Endothelial cell of umbilical vein (primary cell): Measurements from ENCODE around the gene CAMK2D. TPM values are rescaled to one million over a fixed set of nuclear protein-coding genes. Genes with fewer than 3 reads are reported as not detected.

Experiments
- BruUV-seq: library from RNA; stranded (reverse); fragments of 400-500 nt; replicated peaks from 2 replicates; lab custom pipeline; 2021; lab: Mats Ljungman, UMichigan
- CTCF ChIA-PET: fragments of 300-600, 350-600 bp; sonication (Branson Sonifier 250); formaldehyde crosslinking; loops from one replicate; lab custom pipeline; 2021; ENCODE audit warnings: antibody characterized with exemption, inconsistent platforms; lab: Charles Lee
- POLR2A ChIA-PET: fragments of 300-600, 350-600 bp; sonication (Branson Sonifier 250); formaldehyde crosslinking; loops from one replicate; lab custom pipeline; 2021; ENCODE audit warnings: antibody characterized with exemption, inconsistent platforms; lab: Charles Lee
- DNase-seq: peaks from one replicate; pipeline ENCODE4 v3.0.0-alpha.2; 2011; ENCODE audit warnings: low read depth, low spot score
- FAIRE-seq: peaks from 2 replicates; lab custom pipeline; 2011; peaks lifted over from hg19 to GRCh38; lab: Jason Lieb, UNC
- H2AFZ ChIP-seq: 2 replicates; pipeline ENCODE4 v1.6.0; 2012; ENCODE audit warnings: low read depth, low read length, control low read depth, inconsistent platforms
- H3K27ac ChIP-seq: 2 replicates; pipeline ENCODE4 v1.5.1; 2011; ENCODE audit warnings: low read depth, mild to moderate bottlenecking, control low read depth, low read length, moderate library complexity; ENCODE audit not compliant: insufficient read depth
- H3K27me3 ChIP-seq, 2 experiments: 2 replicates each; pipeline versions ENCODE4 v1.6.0 to v1.6.1; 2011; ENCODE audit warnings: low read length in 2 of 2, mixed read lengths in 1 of 2; ENCODE audit not compliant: control insufficient read depth in 2 of 2, insufficient read depth in 2 of 2
- H3K36me3 ChIP-seq, 2 experiments: 2 replicates in 1 of 2; 3 replicates in 1 of 2; pipeline ENCODE4 v1.5.1; 2011; ENCODE audit warnings: low read length in 2 of 2, mild to moderate bottlenecking in 1 of 2, moderate library complexity in 1 of 2; ENCODE audit not compliant: control insufficient read depth in 2 of 2, insufficient read depth in 2 of 2; ENCODE audit errors: extremely low read depth in 1 of 2
- H3K4me1 ChIP-seq: 3 replicates; pipeline ENCODE4 v1.5.1; 2011; ENCODE audit warnings: mild to moderate bottlenecking, low read length; ENCODE audit not compliant: control insufficient read depth, insufficient read depth; ENCODE audit errors: extremely low read depth
- H3K4me2 ChIP-seq: 2 replicates; pipeline ENCODE4 v1.6.1; 2011; ENCODE audit warnings: low read length, control low read depth, mixed read lengths; ENCODE audit not compliant: insufficient read depth
- H3K4me3 ChIP-seq, 3 experiments: fragments of 200-600 bp in 1 of 3; sonication (generic), shearing (Covaris generic) in 1 of 3; replicated peaks in 1 of 3; 2 replicates each; pipeline ENCODE4 v1.5.1; 2011 to 2016; ENCODE audit warnings: control low read depth in 3 of 3, low read length in 3 of 3, mild to moderate bottlenecking in 2 of 3, inconsistent platforms in 1 of 3, low read depth in 1 of 3, moderate library complexity in 1 of 3; ENCODE audit not compliant: insufficient read depth in 1 of 3
- H3K79me2 ChIP-seq: 2 replicates; pipeline ENCODE4 v1.6.0; 2012; ENCODE audit warnings: low read length, inconsistent platforms; ENCODE audit not compliant: control insufficient read depth, insufficient read depth
- H3K9ac ChIP-seq: replicated peaks from 2 replicates; pipeline ENCODE3; 2011; ENCODE audit warnings: low read length, control low read depth; ENCODE audit not compliant: insufficient read depth; ENCODE audit errors: extremely low read depth
- H3K9me1 ChIP-seq: replicated peaks from 3 replicates; pipeline ENCODE4 v1.6.0; 2011; ENCODE audit warnings: mild to moderate bottlenecking, low read length; ENCODE audit not compliant: control insufficient read depth, insufficient read depth; ENCODE audit errors: extremely low read depth
- H3K9me3 ChIP-seq: replicated peaks from 2 replicates; pipeline ENCODE4 v1.5.1; 2012; ENCODE audit warnings: low read length, inconsistent platforms; ENCODE audit not compliant: control insufficient read depth, insufficient read depth
- H4K20me1 ChIP-seq: replicated peaks from 2 replicates; pipeline ENCODE3; 2011; ENCODE audit warnings: mild to moderate bottlenecking, low read length; ENCODE audit not compliant: control insufficient read depth, insufficient read depth; ENCODE audit errors: extremely low read depth
- FOS ChIP-seq: IDR thresholded peaks from 2 replicates; pipeline ENCODE4 v1.6.1; 2011; ENCODE audit warnings: mild to moderate bottlenecking, low read length, moderate library complexity, borderline replicate concordance; ENCODE audit not compliant: insufficient read depth
- GATA2 ChIP-seq: IDR thresholded peaks from 2 replicates; pipeline ENCODE4 v1.7.0; 2011; ENCODE audit warnings: low read depth, mild to moderate bottlenecking, moderate library complexity, mixed read lengths, low read length; ENCODE audit not compliant: insufficient read length, insufficient read depth
- JUN ChIP-seq: IDR thresholded peaks from 2 replicates; pipeline ENCODE4 v1.6.1; 2011; ENCODE audit warnings: borderline replicate concordance, low read depth; ENCODE audit not compliant: insufficient read length, insufficient read depth
- MYC ChIP-seq: IDR thresholded peaks from one replicate; pipeline ENCODE4 v1.6.1; 2011; ENCODE audit warnings: mild to moderate bottlenecking, low read depth, low read length
- POLR2AphosphoS5 ChIP-seq: IDR thresholded peaks from 2 replicates; pipeline ENCODE4 v1.6.1; 2012; ENCODE audit warnings: low read depth, mild to moderate bottlenecking, control low read depth, low read length, moderate library complexity; ENCODE audit not compliant: insufficient read depth
- dilution Hi-C: fragments of 300-500 bp; cut with MboI; formaldehyde crosslinking; loops from one replicate; pipeline ENCODE4 v1.15.0; 2019; ENCODE audit warnings: low sequenced_read_pairs; ENCODE audit not compliant: extremely low pct_ligation_motif_present
- intact Hi-C: fragments of 100-400 bp; cut with micrococcal nuclease; formaldehyde crosslinking; loops from one replicate; pipeline ENCODE4 v1.10.0; 2022
- polyA plus RNA-seq, 4 experiments: library from polyadenylated mRNA; depleted of rRNA in 3 of 4; stranded (reverse) in 3 of 4; unstranded in 1 of 4; fragments of >200 nt; gene quantifications; 2 replicates each; pipeline versions ENCODE4 v1.2.1 to v1.2.3, GENCODE V29; 2011 to 2012; ENCODE audit warnings: missing spikeins in 1 of 4
- total RNA-seq: library from RNA; stranded (reverse); gene quantifications from 2 replicates; pipeline ENCODE4 v1.2.3, GENCODE V29; 2021
- TF ChIP-seq, protein P1 (sequence below): IDR thresholded peaks from 2 replicates; pipeline ENCODE4 v1.6.1; 2011; ENCODE audit not compliant: insufficient read depth, insufficient read length
- TF ChIP-seq, protein P2 (sequence below), 2 donors: IDR thresholded peaks; 1 replicate in 1 of 2; 2 replicates in 1 of 2; pipeline ENCODE4 v1.5.1; 2011; ENCODE audit warnings: low read length in 2 of 2, mild to moderate bottlenecking in 2 of 2, moderate library complexity in 2 of 2, control low read depth in 1 of 2, inconsistent platforms in 1 of 2, low read depth in 1 of 2; ENCODE audit not compliant: insufficient read depth in 1 of 2; ENCODE audit errors: extremely low read depth in 1 of 2

CAMK2D gene
- total and polyA plus RNA-seq, 2 donors (not counting 3 experiments of a cell fraction or from before 2014, with no cell fraction given): 10.4 to 30.7 TPM

DNA sequence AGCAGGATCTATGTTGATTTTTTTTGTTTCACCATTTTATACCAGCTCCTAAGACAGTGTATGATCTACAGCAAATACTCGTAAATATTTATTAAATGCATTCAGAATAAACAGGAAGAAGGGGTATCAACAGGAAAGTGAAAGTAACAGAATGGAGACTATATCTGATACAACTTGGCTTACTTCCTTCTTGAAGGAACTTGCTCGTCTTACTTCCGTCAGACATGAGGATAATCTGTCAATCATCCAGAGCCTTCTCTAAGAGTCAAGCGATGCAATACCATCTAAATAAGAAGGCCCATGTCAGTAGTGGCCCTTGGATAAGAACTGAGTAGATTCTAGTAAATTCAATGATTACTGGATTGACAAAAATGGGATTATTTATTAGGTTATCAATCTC lies 84.2 kb downstream of the CAMK2D start:
- Histone ChIP-seq H3K27ac (no peak overlapping the region), H3K9ac (no peak overlapping the region), H3K9me3 (no peaks in the 10 kb centered on the region), H3K79me2 (no peaks in the 10 kb centered on the region), H3K9me1 (no peaks in the 10 kb centered on the region), H3K36me3 (no peaks in the 10 kb centered on the region), H3K27me3 (no peaks in the 10 kb centered on the region), H3K4me1 (no peaks in the 10 kb centered on the region), H2AFZ (no peak overlapping the region), H3K4me2 (no peak overlapping the region), H3K4me3 (no peak overlapping the region), H4K20me1 (no peaks in the 10 kb centered on the region)
- CTCF ChIA-PET: interaction anchor here (0.7 kb wide), 1 partner anchor 39 kb away, joined by 3 read pairs; no protein-coding TSS in a partner anchor
- intact Hi-C loops (no loop called here), dilution Hi-C loops (no loop called here)
- DNase-seq (no peak), FAIRE-seq (no peak)
- POLR2A ChIA-PET: no interaction called here
- TF ChIP-seq MYC (no peak), POLR2AphosphoS5 (no peak), GATA2 (no peak), FOS (no peak), JUN (no peak)
- TF ChIP-seq, protein P1, sequence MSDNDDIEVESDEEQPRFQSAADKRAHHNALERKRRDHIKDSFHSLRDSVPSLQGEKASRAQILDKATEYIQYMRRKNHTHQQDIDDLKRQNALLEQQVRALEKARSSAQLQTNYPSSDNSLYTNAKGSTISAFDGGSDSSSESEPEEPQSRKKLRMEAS: no peak
- TF ChIP-seq, protein P2, sequence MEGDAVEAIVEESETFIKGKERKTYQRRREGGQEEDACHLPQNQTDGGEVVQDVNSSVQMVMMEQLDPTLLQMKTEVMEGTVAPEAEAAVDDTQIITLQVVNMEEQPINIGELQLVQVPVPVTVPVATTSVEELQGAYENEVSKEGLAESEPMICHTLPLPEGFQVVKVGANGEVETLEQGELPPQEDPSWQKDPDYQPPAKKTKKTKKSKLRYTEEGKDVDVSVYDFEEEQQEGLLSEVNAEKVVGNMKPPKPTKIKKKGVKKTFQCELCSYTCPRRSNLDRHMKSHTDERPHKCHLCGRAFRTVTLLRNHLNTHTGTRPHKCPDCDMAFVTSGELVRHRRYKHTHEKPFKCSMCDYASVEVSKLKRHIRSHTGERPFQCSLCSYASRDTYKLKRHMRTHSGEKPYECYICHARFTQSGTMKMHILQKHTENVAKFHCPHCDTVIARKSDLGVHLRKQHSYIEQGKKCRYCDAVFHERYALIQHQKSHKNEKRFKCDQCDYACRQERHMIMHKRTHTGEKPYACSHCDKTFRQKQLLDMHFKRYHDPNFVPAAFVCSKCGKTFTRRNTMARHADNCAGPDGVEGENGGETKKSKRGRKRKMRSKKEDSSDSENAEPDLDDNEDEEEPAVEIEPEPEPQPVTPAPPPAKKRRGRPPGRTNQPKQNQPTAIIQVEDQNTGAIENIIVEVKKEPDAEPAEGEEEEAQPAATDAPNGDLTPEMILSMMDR (IDR thresholded peaks at IDR 0.05; ENCODE audit: extremely low read depth in 1 of 2, insufficient read depth in 1 of 2, low read depth in 1 of 2, low read length in 2 of 2): no peak
- BruUV-seq: no TSS peak
